Measurements from ENCODE around the gene CNGA3.

DNA sequence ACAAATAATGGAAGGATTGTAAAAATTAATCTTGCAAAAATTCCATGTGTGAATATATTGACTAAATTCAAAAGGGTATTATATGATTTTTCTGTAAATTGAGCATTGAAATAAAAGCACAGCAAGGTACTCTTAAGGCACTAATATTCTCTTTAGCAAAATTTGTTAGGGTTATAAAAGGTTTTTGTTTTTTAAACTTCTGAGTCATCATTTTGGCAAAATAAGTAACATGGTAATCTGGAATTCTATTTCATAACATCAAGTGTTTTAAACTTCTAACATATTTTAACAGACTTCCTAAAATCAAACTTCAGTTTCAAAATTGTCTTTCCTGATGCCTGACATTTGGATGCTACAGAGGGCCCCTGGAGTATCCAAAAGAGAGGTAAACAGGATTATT lies 85.9 kb downstream of the CNGA3 start:
- TF ChIP-seq, protein P1, sequence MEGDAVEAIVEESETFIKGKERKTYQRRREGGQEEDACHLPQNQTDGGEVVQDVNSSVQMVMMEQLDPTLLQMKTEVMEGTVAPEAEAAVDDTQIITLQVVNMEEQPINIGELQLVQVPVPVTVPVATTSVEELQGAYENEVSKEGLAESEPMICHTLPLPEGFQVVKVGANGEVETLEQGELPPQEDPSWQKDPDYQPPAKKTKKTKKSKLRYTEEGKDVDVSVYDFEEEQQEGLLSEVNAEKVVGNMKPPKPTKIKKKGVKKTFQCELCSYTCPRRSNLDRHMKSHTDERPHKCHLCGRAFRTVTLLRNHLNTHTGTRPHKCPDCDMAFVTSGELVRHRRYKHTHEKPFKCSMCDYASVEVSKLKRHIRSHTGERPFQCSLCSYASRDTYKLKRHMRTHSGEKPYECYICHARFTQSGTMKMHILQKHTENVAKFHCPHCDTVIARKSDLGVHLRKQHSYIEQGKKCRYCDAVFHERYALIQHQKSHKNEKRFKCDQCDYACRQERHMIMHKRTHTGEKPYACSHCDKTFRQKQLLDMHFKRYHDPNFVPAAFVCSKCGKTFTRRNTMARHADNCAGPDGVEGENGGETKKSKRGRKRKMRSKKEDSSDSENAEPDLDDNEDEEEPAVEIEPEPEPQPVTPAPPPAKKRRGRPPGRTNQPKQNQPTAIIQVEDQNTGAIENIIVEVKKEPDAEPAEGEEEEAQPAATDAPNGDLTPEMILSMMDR (IDR thresholded peaks at IDR 0.05; ENCODE audit: insufficient read depth, low read length), result no peak
- TF ChIP-seq POLR2AphosphoS5 (IDR thresholded peaks at IDR 0.05; ENCODE audit: low read depth), result no peak

Measured in HL-60 (cell line).